ENCODE data around the gene SLC15A1. TPM values are rescaled to one million over a fixed set of nuclear protein-coding genes. Genes with fewer than 3 reads are reported as not detected.

SLC15A1 gene
- total and polyA plus RNA-seq, 8 donors, result 0.15 to 9.9 (median 0.19) TPM; not detected in 5

DNA sequence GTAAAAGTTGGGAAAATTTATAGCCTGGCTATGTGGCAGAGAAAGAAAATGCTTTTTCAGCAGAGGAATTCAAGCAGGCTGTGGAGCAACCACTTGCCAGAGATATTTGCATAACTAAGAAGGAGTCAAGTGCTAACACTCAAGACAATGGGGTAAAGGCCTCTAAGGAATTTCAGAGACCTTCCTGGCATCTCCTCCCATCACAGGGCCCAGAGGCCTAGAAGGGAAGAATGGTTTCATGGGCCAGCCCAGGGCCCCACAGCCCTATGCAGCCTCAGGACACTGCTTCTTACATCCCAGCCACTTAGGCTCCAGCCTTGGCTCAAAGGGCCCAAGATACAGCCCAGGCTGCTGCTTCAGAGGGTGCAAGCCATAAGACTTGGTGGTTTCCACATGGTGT, 14.3 kb downstream of the SLC15A1 start:
- Histone ChIP-seq H3K9me3 (peaks cover 0 to 16% (median 9%) of the 10 kb centered on the region in 4 donors), H3K4me1 (no peaks in the 10 kb centered on the region), H3K36me3 (no peaks in the 10 kb centered on the region), H3K4me3 (no peak overlapping the region), H3K27me3 (no peaks in the 10 kb centered on the region), H3K27ac (no peak overlapping the region)
- intact Hi-C loops (cut with DNase I; ENCODE audit: low total_unique reads), result no loop called here
- TF ChIP-seq POLR2AphosphoS5 (IDR thresholded peaks at IDR 0.05), result no peak
- no peak for TF ChIP-seq EP300 (IDR thresholded peaks at IDR 0.05)
- no peak for TF ChIP-seq POLR2A (IDR thresholded peaks at IDR 0.05)
- TF ChIP-seq, protein P1, sequence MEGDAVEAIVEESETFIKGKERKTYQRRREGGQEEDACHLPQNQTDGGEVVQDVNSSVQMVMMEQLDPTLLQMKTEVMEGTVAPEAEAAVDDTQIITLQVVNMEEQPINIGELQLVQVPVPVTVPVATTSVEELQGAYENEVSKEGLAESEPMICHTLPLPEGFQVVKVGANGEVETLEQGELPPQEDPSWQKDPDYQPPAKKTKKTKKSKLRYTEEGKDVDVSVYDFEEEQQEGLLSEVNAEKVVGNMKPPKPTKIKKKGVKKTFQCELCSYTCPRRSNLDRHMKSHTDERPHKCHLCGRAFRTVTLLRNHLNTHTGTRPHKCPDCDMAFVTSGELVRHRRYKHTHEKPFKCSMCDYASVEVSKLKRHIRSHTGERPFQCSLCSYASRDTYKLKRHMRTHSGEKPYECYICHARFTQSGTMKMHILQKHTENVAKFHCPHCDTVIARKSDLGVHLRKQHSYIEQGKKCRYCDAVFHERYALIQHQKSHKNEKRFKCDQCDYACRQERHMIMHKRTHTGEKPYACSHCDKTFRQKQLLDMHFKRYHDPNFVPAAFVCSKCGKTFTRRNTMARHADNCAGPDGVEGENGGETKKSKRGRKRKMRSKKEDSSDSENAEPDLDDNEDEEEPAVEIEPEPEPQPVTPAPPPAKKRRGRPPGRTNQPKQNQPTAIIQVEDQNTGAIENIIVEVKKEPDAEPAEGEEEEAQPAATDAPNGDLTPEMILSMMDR (IDR thresholded peaks at IDR 0.05), result no peak
- no peak for DNase-seq

DNA sequence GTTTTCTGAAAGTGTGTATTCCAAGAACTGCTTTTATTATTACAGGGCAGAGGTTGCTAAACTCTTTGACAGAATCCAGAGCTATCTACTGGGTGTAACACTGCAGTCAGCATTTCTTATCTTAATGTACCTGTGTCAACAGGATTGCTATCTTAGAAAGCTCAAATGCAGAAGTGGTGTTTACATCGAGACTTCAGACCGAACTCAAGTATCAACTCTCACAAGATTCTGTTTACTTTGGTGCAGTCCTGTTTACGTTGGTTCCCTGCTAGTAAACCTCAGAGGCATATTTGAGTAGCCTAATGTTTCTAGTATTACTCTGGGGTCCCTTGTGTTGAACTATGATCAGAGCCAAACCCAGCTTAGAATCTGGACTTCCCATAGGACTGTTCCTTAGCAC, 20.5 kb downstream of the SLC15A1 start:
- 7 to 60% (median 23%) methylated on average over 3 of the region's 3 CpGs for WGBS, 5 donors
- H3K27ac ChIP-seq, result no peak overlapping the region
- peak in 1 of 2 donors; percentile 42 for DNase-seq
- no peak for TF ChIP-seq POLR2A (IDR thresholded peaks at IDR 0.05)
- peak in 1 of 3 donors; percentile 34 for TF ChIP-seq POLR2AphosphoS5 (IDR thresholded peaks at IDR 0.05)
- H3K4me1 ChIP-seq, result no peaks in the 10 kb centered on the region
- H3K36me3 ChIP-seq, result no peaks in the 10 kb centered on the region
- intact Hi-C loops (cut with DNase I; ENCODE audit: low total_unique reads), result no loop called here
- H3K27me3 ChIP-seq, result no peaks in the 10 kb centered on the region
- H3K9me3 ChIP-seq, result no peaks in the 10 kb centered on the region
- H3K4me3 ChIP-seq, result no peak overlapping the region

DNA sequence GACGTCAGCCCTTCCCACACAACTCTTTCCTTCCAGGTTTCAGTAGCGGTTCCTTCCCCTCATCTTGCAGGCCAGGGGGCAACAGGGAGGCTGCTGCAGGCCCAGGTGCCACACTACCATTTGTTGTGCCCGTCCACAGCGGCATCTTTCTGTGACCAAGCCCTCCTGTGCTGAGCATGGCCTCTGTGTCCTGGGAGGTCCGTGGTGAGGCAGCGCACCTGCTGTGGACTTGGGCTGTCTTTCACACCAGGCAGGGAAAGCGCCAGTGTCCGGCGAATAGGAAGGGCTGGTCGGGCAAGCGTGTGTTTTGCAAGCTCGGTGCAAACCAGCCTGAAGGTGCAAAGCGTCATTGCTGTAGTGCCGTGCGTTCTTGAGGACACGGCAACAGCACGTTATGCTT, 21.4 kb downstream of the SLC15A1 start:
- no peaks in the 10 kb centered on the region for H3K9me3 ChIP-seq
- no peak overlapping the region for H3K27ac ChIP-seq
- WGBS, 5 donors, result 93 to 95% (median 94%) methylated on average over 15 to 17 of the region's 17 CpGs
- no peak for DNase-seq
- H3K36me3 ChIP-seq, result no peaks in the 10 kb centered on the region
- no peaks in the 10 kb centered on the region for H3K27me3 ChIP-seq
- no peak overlapping the region for H3K4me3 ChIP-seq
- TF ChIP-seq POLR2AphosphoS5 (IDR thresholded peaks at IDR 0.05) (no peak), EP300 (IDR thresholded peaks at IDR 0.05) (no peak), POLR2A (IDR thresholded peaks at IDR 0.05) (no peak)
- TF ChIP-seq, protein P1 (IDR thresholded peaks at IDR 0.05), result no peak
- intact Hi-C loops (cut with DNase I; ENCODE audit: low total_unique reads), result no loop called here
- H3K4me1 ChIP-seq, result no peaks in the 10 kb centered on the region

DNA sequence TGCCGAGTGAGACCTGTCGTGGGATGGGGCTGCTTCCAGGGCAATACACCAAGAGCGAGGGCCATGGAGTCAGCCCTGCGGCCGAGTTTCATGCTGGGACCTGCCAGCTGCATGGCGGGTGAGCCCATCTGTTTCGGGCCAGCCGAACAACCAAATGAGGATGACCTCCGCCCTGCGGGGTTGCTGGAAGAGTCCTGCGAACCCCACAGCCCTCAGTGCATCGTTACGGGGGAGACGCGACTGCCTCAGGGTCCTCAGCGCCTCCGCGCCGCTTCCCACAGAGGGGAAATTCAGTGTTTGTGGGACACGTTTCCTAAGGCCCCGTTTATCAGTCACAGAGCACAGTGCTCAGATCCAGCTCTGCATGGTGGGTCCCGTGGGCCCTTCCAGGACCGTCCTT, 22.0 kb downstream of the SLC15A1 start:
- no peak overlapping the region for H3K27ac ChIP-seq

DNA sequence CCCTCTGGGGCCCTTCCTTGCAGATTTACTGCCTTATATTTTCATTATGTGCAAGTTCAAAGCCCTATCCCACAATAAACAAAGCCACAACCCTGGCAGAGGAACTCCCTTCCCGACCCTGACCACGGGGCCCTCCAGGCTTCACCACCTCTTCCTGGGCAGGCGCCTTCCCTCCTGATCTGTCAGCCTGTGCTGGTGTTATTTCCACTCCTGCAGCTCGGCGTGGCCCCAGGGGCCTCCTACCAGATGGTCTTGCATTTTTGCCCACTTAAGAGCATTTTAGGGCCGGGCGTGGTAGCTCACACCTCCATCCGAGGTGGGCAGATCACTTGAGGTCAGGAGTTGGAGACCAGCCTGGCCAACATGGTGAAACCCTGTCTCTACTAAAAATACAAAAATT, 22.8 kb downstream of the SLC15A1 start:
- Histone ChIP-seq H3K36me3 (no peaks in the 10 kb centered on the region), H3K4me1 (no peaks in the 10 kb centered on the region), H3K27me3 (no peaks in the 10 kb centered on the region), H3K9me3 (no peaks in the 10 kb centered on the region), H3K27ac (no peak overlapping the region), H3K4me3 (no peak overlapping the region)
- intact Hi-C loops (cut with DNase I; ENCODE audit: low total_unique reads), result no loop called here
- WGBS, 5 donors, result 68 to 82% (median 80%) methylated on average over 8 of the region's 8 CpGs
- TF ChIP-seq, protein P1 (IDR thresholded peaks at IDR 0.05), result no peak
- TF ChIP-seq EP300 (IDR thresholded peaks at IDR 0.05) (no peak), POLR2AphosphoS5 (IDR thresholded peaks at IDR 0.05) (no peak), POLR2A (IDR thresholded peaks at IDR 0.05) (no peak)
- DNase-seq, result no peak

More for the DNA sequence above, 22.0 kb downstream of the SLC15A1 start:
- Histone ChIP-seq H3K9me3 (no peaks in the 10 kb centered on the region), H3K4me1 (no peaks in the 10 kb centered on the region), H3K27me3 (no peaks in the 10 kb centered on the region), H3K4me3 (no peak overlapping the region), H3K36me3 (no peaks in the 10 kb centered on the region)
- intact Hi-C loops (cut with DNase I; ENCODE audit: low total_unique reads), result no loop called here
- no peak for DNase-seq
- WGBS, 5 donors, result 96 to 97% (median 96%) methylated on average over 5 to 23 of the region's 23 CpGs
- TF ChIP-seq POLR2AphosphoS5 (IDR thresholded peaks at IDR 0.05), result no peak
- no peak for TF ChIP-seq POLR2A (IDR thresholded peaks at IDR 0.05)
- TF ChIP-seq, protein P1 (IDR thresholded peaks at IDR 0.05), result no peak
